ENCODE measurements around the gene SYDE2. TPM values are rescaled to one million over a fixed set of nuclear protein-coding genes. Genes with fewer than 3 reads are reported as not detected.

SYDE2 gene
- total and polyA plus RNA-seq, 2 experiments from 2014 or later, result 5.8 to 20.1 TPM

DNA sequence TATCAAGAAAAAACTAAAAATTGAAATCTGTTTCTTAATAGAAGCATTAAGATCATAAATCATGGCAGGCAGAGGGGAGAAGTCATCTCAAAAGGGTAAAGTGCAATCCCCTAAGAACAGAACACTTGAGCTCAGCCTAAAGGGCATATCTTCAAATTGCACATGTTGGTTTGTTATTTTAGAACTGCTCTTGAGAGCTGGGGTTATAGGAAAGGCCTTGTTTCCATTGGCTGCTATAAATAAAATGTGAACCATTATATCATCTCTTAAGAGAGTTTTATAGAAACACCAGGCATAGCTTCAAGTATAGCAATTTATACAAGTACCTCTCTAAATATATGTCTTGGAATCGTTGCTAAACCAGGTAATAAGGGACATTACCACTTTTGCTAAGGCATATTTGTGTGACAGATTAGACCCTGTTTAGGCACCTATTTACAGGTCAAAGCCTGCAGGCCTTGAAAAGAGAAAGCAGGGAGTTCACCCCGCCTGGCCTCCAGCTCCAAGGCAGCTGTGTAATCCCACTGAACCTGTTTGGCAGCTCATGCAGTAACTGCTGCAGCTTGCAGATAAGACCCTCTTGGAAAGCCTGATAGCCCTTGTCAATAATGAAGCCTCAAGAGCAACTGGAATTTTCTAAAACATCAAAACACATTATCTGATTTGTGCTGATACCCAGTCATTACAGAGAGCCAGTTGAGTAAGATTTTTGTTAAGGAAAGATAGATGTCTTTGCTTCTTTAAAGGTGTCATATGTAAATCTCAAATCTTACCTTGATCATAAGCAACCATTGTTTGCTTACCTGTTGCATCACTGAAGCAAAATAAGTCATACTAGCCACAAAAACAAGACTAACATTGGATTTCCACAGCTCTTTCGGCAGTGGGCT, 24.2 kb upstream of the SYDE2 start:
- Histone ChIP-seq H3K4me2 (peak overlapping the region; percentile 41), H3K4me3 (no peak overlapping the region), H3K27me3 (ENCODE audit: insufficient read depth) (no peaks in the 10 kb centered on the region), H3K36me3 (ENCODE audit: insufficient read depth) (no peaks in the 10 kb centered on the region), H2AFZ (0 out of 2 replicates have a peak overlapping the region, but pooled peaks have one; percentile 3), H3K79me2 (replicated peaks; ENCODE audit: insufficient read depth) (no peaks in the 10 kb centered on the region), H3K4me1 (ENCODE audit: insufficient read depth) (peaks cover 31% of the 10 kb centered on the region), H3K27ac (ENCODE audit: low read depth) (no peak overlapping the region; the same call in 1 of the 2 replicates), H3F3A (replicated peaks; ENCODE audit: low read depth) (no peaks in the 10 kb centered on the region), H4K20me1 (replicated peaks; ENCODE audit: insufficient read depth) (no peaks in the 10 kb centered on the region), H3K9me2 (ENCODE audit: insufficient read depth) (no peaks in the 10 kb centered on the region)
- H3K36me3 Mint-ChIP-seq (ENCODE audit: low read depth), result no peaks in the 10 kb centered on the region
- DNase-seq (ENCODE audit: low spot score), result peak; percentile 90
- H3K27me3 Mint-ChIP-seq (ENCODE audit: insufficient read depth, low read depth, poor library complexity), result peaks cover 3% of the 10 kb centered on the region
- TF ChIP-seq, protein P1, sequence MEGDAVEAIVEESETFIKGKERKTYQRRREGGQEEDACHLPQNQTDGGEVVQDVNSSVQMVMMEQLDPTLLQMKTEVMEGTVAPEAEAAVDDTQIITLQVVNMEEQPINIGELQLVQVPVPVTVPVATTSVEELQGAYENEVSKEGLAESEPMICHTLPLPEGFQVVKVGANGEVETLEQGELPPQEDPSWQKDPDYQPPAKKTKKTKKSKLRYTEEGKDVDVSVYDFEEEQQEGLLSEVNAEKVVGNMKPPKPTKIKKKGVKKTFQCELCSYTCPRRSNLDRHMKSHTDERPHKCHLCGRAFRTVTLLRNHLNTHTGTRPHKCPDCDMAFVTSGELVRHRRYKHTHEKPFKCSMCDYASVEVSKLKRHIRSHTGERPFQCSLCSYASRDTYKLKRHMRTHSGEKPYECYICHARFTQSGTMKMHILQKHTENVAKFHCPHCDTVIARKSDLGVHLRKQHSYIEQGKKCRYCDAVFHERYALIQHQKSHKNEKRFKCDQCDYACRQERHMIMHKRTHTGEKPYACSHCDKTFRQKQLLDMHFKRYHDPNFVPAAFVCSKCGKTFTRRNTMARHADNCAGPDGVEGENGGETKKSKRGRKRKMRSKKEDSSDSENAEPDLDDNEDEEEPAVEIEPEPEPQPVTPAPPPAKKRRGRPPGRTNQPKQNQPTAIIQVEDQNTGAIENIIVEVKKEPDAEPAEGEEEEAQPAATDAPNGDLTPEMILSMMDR (conservative IDR thresholded peaks at IDR 0.05; ENCODE audit: low read depth in 2 of 2), result no peak
- TF ChIP-seq, protein P2, sequence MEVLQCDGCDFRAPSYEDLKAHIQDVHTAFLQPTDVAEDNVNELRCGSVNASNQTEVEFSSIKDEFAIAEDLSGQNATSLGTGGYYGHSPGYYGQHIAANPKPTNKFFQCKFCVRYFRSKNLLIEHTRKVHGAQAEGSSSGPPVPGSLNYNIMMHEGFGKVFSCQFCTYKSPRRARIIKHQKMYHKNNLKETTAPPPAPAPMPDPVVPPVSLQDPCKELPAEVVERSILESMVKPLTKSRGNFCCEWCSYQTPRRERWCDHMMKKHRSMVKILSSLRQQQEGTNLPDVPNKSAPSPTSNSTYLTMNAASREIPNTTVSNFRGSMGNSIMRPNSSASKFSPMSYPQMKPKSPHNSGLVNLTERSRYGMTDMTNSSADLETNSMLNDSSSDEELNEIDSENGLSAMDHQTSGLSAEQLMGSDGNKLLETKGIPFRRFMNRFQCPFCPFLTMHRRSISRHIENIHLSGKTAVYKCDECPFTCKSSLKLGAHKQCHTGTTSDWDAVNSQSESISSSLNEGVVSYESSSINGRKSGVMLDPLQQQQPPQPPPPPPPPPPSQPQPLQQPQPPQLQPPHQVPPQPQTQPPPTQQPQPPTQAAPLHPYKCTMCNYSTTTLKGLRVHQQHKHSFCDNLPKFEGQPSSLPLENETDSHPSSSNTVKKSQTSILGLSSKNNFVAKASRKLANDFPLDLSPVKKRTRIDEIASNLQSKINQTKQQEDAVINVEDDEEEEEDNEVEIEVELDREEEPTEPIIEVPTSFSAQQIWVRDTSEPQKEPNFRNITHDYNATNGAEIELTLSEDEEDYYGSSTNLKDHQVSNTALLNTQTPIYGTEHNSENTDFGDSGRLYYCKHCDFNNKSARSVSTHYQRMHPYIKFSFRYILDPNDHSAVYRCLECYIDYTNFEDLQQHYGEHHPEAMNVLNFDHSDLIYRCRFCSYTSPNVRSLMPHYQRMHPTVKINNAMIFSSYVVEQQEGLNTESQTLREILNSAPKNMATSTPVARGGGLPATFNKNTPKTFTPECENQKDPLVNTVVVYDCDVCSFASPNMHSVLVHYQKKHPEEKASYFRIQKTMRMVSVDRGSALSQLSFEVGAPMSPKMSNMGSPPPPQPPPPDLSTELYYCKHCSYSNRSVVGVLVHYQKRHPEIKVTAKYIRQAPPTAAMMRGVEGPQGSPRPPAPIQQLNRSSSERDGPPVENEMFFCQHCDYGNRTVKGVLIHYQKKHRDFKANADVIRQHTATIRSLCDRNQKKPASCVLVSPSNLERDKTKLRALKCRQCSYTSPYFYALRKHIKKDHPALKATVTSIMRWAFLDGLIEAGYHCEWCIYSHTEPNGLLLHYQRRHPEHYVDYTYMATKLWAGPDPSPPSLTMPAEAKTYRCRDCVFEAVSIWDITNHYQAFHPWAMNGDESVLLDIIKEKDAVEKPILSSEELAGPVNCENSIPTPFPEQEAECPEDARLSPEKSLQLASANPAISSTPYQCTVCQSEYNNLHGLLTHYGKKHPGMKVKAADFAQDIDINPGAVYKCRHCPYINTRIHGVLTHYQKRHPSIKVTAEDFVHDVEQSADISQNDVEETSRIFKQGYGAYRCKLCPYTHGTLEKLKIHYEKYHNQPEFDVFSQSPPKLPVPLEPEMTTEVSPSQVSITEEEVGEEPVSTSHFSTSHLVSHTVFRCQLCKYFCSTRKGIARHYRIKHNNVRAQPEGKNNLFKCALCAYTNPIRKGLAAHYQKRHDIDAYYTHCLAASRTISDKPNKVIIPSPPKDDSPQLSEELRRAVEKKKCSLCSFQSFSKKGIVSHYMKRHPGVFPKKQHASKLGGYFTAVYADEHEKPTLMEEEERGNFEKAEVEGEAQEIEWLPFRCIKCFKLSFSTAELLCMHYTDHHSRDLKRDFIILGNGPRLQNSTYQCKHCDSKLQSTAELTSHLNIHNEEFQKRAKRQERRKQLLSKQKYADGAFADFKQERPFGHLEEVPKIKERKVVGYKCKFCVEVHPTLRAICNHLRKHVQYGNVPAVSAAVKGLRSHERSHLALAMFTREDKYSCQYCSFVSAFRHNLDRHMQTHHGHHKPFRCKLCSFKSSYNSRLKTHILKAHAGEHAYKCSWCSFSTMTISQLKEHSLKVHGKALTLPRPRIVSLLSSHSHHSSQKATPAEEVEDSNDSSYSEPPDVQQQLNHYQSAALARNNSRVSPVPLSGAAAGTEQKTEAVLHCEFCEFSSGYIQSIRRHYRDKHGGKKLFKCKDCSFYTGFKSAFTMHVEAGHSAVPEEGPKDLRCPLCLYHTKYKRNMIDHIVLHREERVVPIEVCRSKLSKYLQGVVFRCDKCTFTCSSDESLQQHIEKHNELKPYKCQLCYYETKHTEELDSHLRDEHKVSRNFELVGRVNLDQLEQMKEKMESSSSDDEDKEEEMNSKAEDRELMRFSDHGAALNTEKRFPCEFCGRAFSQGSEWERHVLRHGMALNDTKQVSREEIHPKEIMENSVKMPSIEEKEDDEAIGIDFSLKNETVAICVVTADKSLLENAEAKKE (CRISPR knock-in tag; IDR thresholded peaks at IDR 0.05), result peak; percentile 41; the same call in 1 of the 2 replicates
- peak overlapping the region; percentile 82 for H3K27ac Mint-ChIP-seq
- H3K4me1 Mint-ChIP-seq, result peaks cover 34% of the 10 kb centered on the region
- peak overlapping the region; percentile 5; the same call in 1 of the 3 replicates for H3K4me3 Mint-ChIP-seq
- peak; percentile 98 for ATAC-seq
- H3K9me3 Mint-ChIP-seq, result no peaks in the 10 kb centered on the region

Data from GM23338 (cell line).